Endothelial cell (in vitro differentiated cells): ENCODE results near the gene C1orf210. TPM values are rescaled to one million over a fixed set of nuclear protein-coding genes. Genes with fewer than 3 reads are reported as not detected.

ENCODE experiments used
- DNase-seq: peaks from one replicate; pipeline ENCODE4 v3.0.0; 2021; ENCODE audit warnings: low spot score
- H3K27ac Mint-ChIP-seq: one replicate; pipeline ENCODE4 v1.8.0; 2021; ENCODE audit warnings: mixed read lengths, inconsistent platforms; ENCODE audit not compliant: unreplicated experiment
- H3K27me3 Mint-ChIP-seq: one replicate; pipeline ENCODE4 v1.8.0; 2021; ENCODE audit warnings: mild to moderate bottlenecking, moderate library complexity, mixed read lengths, inconsistent platforms; ENCODE audit not compliant: unreplicated experiment
- H3K36me3 Mint-ChIP-seq: one replicate; pipeline ENCODE4 v1.8.0; 2021; ENCODE audit warnings: mild to moderate bottlenecking, low read depth, mixed read lengths, inconsistent platforms; ENCODE audit not compliant: unreplicated experiment
- H3K4me1 Mint-ChIP-seq: one replicate; pipeline ENCODE4 v1.8.0; 2021; ENCODE audit warnings: mild to moderate bottlenecking, mixed read lengths, inconsistent platforms; ENCODE audit not compliant: unreplicated experiment
- H3K4me3 Mint-ChIP-seq: one replicate; pipeline ENCODE4 v1.8.0; 2021; ENCODE audit warnings: mild to moderate bottlenecking, mixed read lengths, inconsistent platforms; ENCODE audit not compliant: unreplicated experiment
- H3K9me3 Mint-ChIP-seq: one replicate; pipeline ENCODE4 v1.8.0; 2021; ENCODE audit warnings: mixed read lengths, inconsistent platforms; ENCODE audit not compliant: unreplicated experiment
- total RNA-seq: library from RNA; stranded (reverse); fragmentation: NEBNext Ultra II Directional; extraction: Animal tissue kit (Norgen Biotek cat#: 25700); gene quantifications from one replicate; pipeline ENCODE4 v1.2.1, GENCODE V29; 2021; ENCODE audit not compliant: unreplicated experiment
- TF ChIP-seq, protein P1 (sequence below): fragments of 200-600 bp; sonication (generic); IDR thresholded peaks from one replicate; pipeline ENCODE4 v1.5.0; 2021; ENCODE audit warnings: antibody characterized with exemption; ENCODE audit not compliant: unreplicated experiment

Gene C1orf210
- total RNA-seq, 1 donor from 2014 or later = not detected

DNA sequence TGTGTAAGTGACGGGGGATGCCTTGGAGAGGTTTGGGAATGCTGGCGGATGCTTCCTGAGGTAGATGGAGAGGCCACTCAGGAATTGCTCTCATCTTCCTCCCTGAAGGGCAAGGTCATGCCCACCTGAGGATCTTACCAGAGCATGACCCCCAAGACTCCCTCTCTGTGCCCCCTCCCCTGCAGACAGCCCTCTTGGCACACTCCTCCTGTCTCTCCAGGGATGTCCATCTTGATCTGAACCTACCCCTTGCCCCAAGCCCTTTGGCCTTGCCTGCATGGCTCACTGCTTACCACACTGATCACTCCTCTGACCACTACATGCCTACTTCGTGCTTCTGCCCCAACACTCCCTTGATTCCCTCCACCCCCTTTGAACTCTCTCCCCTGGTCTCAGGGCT lies 34.4 kb upstream of the C1orf210 start:
- no peak for DNase-seq
- Mint-ChIP-seq H3K27me3 (peaks cover 34% of the 10 kb centered on the region), H3K27ac (peak overlapping the region; percentile 52)

DNA sequence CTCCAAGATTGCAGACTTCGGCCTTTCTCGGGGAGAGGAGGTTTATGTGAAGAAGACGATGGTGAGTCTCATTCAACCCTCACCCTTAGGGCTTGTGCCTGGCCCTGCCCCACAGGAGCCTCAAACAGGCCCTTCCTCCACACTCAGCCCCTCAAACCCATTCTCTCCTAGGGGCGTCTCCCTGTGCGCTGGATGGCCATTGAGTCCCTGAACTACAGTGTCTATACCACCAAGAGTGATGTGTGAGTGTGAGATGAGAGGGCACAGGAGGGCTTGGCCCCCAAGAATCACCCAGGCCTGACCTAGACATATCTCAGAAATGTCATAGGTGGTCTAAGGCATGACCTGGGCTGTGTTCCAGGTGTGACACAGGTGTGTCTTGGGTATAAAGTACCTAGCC lies 33.9 kb upstream of the C1orf210 start:
- Mint-ChIP-seq H3K9me3 (peaks cover 3% of the 10 kb centered on the region), H3K4me1 (peaks cover 15% of the 10 kb centered on the region), H3K27ac (no peak overlapping the region), H3K4me3 (peak overlapping the region; percentile 26), H3K36me3 (peaks cover 80% of the 10 kb centered on the region), H3K27me3 (peaks cover 29% of the 10 kb centered on the region)
- TF ChIP-seq, protein P1, sequence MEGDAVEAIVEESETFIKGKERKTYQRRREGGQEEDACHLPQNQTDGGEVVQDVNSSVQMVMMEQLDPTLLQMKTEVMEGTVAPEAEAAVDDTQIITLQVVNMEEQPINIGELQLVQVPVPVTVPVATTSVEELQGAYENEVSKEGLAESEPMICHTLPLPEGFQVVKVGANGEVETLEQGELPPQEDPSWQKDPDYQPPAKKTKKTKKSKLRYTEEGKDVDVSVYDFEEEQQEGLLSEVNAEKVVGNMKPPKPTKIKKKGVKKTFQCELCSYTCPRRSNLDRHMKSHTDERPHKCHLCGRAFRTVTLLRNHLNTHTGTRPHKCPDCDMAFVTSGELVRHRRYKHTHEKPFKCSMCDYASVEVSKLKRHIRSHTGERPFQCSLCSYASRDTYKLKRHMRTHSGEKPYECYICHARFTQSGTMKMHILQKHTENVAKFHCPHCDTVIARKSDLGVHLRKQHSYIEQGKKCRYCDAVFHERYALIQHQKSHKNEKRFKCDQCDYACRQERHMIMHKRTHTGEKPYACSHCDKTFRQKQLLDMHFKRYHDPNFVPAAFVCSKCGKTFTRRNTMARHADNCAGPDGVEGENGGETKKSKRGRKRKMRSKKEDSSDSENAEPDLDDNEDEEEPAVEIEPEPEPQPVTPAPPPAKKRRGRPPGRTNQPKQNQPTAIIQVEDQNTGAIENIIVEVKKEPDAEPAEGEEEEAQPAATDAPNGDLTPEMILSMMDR = no peak
- DNase-seq = no peak

More for the DNA sequence above, 34.4 kb upstream of the C1orf210 start:
- Mint-ChIP-seq H3K4me1 (peaks cover 19% of the 10 kb centered on the region), H3K36me3 (peaks cover 85% of the 10 kb centered on the region), H3K9me3 (peaks cover 7% of the 10 kb centered on the region), H3K4me3 (peak overlapping the region; percentile 26)
- TF ChIP-seq, protein P1 = no peak

DNA sequence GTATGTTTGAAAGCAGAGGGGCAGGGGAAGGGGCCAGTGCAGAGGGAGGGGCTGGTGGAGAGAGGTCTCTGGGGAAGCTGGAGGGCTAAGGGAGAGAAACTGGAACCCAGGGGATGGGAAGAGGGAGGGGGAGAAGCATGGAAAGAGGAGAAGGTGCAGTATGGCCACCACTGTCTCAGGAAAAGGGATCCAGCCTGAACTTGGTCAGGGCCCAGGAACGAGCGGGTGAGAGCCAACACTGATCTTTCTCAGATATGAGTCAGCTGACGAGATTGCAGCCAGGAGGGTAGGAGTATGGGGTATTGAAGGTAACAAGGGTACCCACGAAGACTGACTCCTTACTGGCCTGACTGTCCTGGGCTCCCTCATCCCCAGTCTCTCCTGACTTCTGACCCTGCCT lies 33.5 kb upstream of the C1orf210 start:
- no peak for DNase-seq
- H3K4me3 Mint-ChIP-seq = no peak overlapping the region
- H3K4me1 Mint-ChIP-seq = peaks cover 11% of the 10 kb centered on the region
- TF ChIP-seq, protein P1 = no peak
- H3K27me3 Mint-ChIP-seq = peaks cover 28% of the 10 kb centered on the region
- peaks cover 78% of the 10 kb centered on the region for H3K36me3 Mint-ChIP-seq
- no peak overlapping the region for H3K27ac Mint-ChIP-seq
- H3K9me3 Mint-ChIP-seq = no peaks in the 10 kb centered on the region

DNA sequence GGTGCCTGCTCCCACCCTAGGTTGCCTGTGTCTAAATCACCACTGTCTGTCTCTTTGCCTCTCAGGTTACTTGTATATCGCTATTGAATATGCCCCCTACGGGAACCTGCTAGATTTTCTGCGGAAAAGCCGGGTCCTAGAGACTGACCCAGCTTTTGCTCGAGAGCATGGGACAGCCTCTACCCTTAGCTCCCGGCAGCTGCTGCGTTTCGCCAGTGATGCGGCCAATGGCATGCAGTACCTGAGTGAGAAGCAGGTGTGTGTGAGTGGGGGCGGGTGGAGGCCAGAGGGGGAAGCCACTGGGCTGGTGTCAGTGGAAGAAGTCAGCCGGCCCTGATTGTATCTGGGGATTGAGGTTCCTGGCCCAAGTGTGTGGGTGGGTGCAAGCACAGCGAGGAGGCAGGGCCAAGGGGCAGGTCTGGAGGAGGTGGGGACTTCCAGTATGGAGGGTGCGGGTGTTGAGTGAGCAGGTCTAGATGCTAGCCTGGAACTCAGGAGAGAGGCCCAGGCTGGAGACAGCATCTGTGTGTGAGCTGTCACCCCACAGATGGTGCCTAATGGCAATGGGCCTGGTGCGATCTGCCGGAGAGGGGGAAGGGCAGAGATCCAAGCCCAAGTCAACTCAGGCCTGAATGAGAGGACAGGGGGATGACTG lies 32.6 kb upstream of the C1orf210 start:
- peaks cover 27% of the 10 kb centered on the region for H3K27me3 Mint-ChIP-seq
- H3K27ac Mint-ChIP-seq = peak overlapping the region; percentile 9
- no peaks in the 10 kb centered on the region for H3K9me3 Mint-ChIP-seq
- no peak for DNase-seq
- peak overlapping the region; percentile 80 for H3K4me3 Mint-ChIP-seq
- peaks cover 6% of the 10 kb centered on the region for H3K4me1 Mint-ChIP-seq
- H3K36me3 Mint-ChIP-seq = peaks cover 77% of the 10 kb centered on the region
- TF ChIP-seq, protein P1 = no peak

DNA sequence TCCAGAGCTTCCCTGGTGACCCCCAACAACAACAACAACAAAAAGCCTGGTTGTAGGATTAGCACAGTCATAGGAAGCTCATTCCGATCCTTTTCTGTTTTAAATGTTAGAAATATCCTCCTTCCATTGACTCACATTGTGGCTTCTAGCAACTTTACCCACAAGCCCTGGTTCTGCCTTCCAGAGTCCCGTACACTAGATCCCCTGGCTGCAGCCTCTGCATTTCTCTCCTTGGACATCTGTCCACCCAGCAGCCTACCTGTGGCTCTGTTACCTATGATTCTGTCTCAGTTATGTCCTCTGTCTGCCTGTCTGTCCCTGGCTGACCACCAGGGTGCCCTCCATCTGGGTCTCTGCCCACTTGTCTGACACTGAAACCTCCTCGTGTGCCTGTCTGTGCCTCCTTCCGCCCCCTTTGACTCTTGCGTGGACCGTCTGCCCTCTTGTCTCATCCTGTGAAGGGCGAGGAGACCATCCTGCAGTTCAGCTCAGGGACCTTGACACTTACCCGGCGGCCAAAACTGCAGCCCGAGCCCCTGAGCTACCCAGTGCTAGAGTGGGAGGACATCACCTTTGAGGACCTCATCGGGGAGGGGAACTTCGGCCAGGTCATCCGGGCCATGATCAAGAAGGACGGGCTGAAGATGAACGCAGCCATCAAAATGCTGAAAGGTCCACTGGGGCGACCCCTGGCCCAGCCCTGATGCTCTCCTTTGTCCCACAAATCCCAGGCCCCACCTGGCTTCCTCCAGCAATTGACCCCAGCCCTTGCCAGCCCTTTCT lies 31.5 kb upstream of the C1orf210 start:
- Mint-ChIP-seq H3K27ac (no peak overlapping the region), H3K36me3 (peaks cover 74% of the 10 kb centered on the region), H3K9me3 (no peaks in the 10 kb centered on the region), H3K27me3 (peaks cover 29% of the 10 kb centered on the region), H3K4me1 (peaks cover 5% of the 10 kb centered on the region), H3K4me3 (peak overlapping the region; percentile 66)
- DNase-seq = no peak
- TF ChIP-seq, protein P1 = peak; percentile 31
